Body of pancreas (tissue), 4 donors: ENCODE results near the gene CREG2.

Experiments used
- POLR2A ChIP-seq, 3 donors: fragments of 450-650 bp; IDR thresholded peaks; one replicate each; pipeline ENCODE4 v1.6.1; 2016; ENCODE audit warnings: antibody characterized with exemption in 3 of 3, mild to moderate bottlenecking in 2 of 3
- TF ChIP-seq, protein P1 (sequence below), 7 experiments: fragments of 450-650 bp in 4 of 7; fragments of 200-600 bp in 3 of 7; sonication (generic) in 3 of 7; IDR thresholded peaks; one replicate each; pipeline ENCODE4 v1.5.1; 2016 to 2019; ENCODE audit warnings: antibody characterized with exemption in 7 of 7

DNA sequence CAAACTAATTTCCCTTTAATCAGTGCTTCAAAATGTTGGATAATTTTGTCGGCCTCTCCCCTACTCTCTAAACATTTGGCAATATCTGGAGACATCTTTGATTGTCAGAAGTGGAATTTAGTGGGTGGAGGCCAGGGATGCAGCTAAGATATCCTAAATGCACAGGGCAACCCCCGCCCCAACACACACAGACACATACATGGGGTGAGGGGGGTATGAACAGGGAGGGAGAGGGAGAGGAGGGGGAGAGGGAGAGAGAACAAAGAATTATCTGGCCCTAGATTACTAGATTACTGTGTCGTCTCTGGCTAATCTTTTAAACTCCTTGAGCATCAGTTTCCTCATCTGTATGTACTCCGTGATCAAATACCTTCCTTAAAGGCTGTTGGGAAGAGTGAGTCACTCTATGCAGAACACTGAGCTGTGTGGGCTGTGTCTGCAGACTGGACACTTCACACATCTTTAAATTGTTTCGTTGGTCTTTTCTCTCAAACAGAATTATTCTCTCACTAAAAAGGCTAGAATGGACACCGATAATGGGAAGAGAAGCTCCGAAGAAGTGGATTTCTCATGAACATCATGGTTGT lies 81.7 kb downstream of the CREG2 start:
- TF ChIP-seq, protein P1, sequence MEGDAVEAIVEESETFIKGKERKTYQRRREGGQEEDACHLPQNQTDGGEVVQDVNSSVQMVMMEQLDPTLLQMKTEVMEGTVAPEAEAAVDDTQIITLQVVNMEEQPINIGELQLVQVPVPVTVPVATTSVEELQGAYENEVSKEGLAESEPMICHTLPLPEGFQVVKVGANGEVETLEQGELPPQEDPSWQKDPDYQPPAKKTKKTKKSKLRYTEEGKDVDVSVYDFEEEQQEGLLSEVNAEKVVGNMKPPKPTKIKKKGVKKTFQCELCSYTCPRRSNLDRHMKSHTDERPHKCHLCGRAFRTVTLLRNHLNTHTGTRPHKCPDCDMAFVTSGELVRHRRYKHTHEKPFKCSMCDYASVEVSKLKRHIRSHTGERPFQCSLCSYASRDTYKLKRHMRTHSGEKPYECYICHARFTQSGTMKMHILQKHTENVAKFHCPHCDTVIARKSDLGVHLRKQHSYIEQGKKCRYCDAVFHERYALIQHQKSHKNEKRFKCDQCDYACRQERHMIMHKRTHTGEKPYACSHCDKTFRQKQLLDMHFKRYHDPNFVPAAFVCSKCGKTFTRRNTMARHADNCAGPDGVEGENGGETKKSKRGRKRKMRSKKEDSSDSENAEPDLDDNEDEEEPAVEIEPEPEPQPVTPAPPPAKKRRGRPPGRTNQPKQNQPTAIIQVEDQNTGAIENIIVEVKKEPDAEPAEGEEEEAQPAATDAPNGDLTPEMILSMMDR (IDR thresholded peaks at IDR 0.05), result no peak
- TF ChIP-seq POLR2A (IDR thresholded peaks at IDR 0.05), result no peak
